ENCODE measurements around the gene MYO7B. TPM values are rescaled to one million over a fixed set of nuclear protein-coding genes. Genes with fewer than 3 reads are reported as not detected.

Gene MYO7B
- total RNA-seq, 2 experiments from 2014 or later, result 0.65 to 1.2 TPM

DNA sequence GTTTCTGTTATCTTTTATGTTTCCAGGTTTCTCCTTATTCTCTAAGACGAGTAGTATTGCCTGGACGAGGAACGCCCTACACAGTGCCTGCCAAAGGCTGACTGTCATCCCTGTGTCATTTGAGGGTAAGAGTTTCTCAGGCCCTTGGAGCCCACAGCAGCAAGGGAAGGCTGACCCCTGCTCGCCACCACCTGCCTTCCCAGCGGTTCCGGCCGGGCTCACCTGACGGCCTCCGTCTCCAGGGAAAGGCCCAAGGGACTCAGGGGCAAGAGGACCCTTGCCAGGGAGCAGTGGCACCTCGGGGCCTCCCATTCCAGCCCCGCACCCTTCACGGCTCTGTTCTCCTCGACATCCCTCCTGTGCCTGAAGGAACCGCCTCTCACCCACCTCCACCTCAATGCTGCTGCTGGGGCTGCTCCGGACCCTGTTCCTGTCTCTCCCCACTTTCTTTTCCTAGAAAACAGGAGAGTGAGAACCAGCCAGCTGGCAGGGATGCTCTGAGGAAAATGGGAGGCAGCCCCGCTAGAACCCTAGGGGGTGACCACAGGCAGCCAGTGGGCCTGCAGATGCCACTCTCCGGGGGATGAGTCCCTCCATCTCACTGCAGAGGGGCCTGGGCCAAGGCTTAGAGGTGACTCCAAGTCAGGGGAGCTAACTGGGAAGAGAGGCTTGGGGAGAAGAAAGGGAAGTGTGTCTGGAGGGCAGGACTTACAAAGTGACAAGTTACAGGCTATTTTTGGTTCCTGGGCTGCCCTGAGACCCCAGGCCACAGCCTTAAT is 138.0 kb downstream of the MYO7B start:
- DNase-seq (no peak), ATAC-seq (no peak)
- CTCF ChIA-PET, result interaction anchor here (1.3 to 3.9 kb wide), 2 partner anchors 82 to 83 kb away, joined by 6 to 18 read pairs; no protein-coding TSS in a partner anchor
- Mint-ChIP-seq H3K9me3 (no peaks in the 10 kb centered on the region), H3K27ac (no peak overlapping the region), H3K4me1 (ENCODE audit: low read depth) (peaks cover 6% of the 10 kb centered on the region), H3K36me3 (ENCODE audit: low read depth) (no peaks in the 10 kb centered on the region), H3K4me3 (no peak overlapping the region), H3K27me3 (peaks cover 54% of the 10 kb centered on the region)
- intact Hi-C loops (cut with micrococcal nuclease), result no loop called here
- no peak for TF ChIP-seq CTCF (IDR thresholded peaks at IDR 0.05)
- POLR2A ChIA-PET, result no interaction called here

DNA sequence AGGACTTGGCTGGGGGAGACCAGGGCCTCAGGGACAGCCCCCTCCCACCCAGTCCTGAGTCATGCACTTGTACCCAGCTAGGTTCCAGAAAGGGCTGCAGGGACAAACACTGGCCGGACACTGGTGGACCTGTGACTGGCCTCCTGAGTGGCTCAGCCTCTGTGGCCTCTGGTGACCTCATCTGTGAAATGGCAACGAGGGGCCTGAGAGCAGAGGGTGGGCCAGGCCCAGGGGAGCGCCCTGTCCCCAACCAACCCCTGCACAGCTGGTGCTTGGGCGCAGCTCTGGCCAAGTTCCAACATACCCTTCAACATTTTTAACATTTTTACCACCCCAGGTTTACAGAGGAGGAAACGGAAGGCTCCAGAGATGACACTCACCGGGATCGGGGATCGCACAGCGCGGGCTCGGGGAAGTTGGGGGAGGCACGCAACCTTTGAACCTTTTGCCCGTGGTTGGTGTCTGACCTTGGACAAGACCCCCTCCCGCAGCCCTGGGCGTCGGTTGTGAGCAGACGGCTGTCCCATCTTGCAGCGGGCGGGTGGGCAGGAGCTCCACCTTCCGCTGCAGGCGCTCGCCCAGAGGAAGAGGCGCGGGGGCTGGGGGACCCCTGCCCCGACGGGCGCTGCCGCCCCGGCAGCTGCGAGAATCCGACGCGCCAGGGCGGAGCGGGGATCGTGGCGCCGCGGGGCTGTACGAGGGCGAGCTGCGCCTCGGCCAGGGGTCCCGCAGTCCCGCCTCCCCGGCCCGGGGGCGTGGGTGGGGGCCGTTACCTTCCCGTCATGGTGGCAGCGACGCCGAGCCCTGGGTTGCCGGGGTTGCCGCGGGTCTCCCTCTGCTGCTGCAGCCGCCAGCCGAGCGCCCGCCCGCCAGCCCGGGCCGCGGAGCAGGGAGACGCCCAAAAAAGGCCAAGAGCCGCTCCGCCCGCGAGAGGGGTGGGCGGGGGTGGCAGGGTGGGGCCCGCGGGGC is 139.0 kb downstream of the MYO7B start:
- ATAC-seq (peak; percentile 63), DNase-seq (peak; percentile 37)
- POLR2A ChIA-PET, result interaction anchor here (1.1 kb wide), 1 partner anchor 29 kb away, joined by 3 read pairs; no protein-coding TSS in a partner anchor
- peak overlapping the region; percentile 57 for H3K4me3 Mint-ChIP-seq
- intact Hi-C loops (cut with micrococcal nuclease), result no loop called here
- CTCF ChIA-PET, result interaction anchor here (1.9 to 3.9 kb wide), 4 partner anchors 21 to 477 kb away, joined by 5 to 18 read pairs (median 8); no protein-coding TSS in a partner anchor
- H3K36me3 Mint-ChIP-seq (ENCODE audit: low read depth), result no peaks in the 10 kb centered on the region
- no peaks in the 10 kb centered on the region for H3K9me3 Mint-ChIP-seq
- peaks cover 6% of the 10 kb centered on the region for H3K4me1 Mint-ChIP-seq (ENCODE audit: low read depth)
- H3K27me3 Mint-ChIP-seq, result peaks cover 48% of the 10 kb centered on the region
- no peak overlapping the region for H3K27ac Mint-ChIP-seq
- TF ChIP-seq CTCF (IDR thresholded peaks at IDR 0.05), result no peak

- no peaks in the 10 kb centered on the region for H3K36me3 Mint-ChIP-seq (ENCODE audit: low read depth)
- no peaks in the 10 kb centered on the region for H3K9me3 Mint-ChIP-seq
- H3K4me1 Mint-ChIP-seq (ENCODE audit: low read depth), result peaks cover 6% of the 10 kb centered on the region
- intact Hi-C loops (cut with micrococcal nuclease), result no loop called here
- peaks cover 42% of the 10 kb centered on the region for H3K27me3 Mint-ChIP-seq
- H3K4me3 Mint-ChIP-seq, result peak within 1 kb of the TSS; percentile 57
- ATAC-seq (no peak), DNase-seq (no peak)
- no peak within 1 kb of the TSS for H3K27ac Mint-ChIP-seq
- TF ChIP-seq CTCF (IDR thresholded peaks at IDR 0.05), result no peak
- CTCF ChIA-PET, result interaction anchor here (1.2 to 3.9 kb wide), 5 partner anchors 20 to 478 kb away, joined by 5 to 18 read pairs (median 7); no protein-coding TSS in a partner anchor
- POLR2A ChIA-PET, result interaction anchor here (1.0 to 1.1 kb wide), 2 partner anchors 28 to 137 kb away, joined by 3 to 5 read pairs; no protein-coding TSS in a partner anchor
These were observed 140.1 kb downstream of the MYO7B start, which contains the start of gene LIMS2 for GRCh38 chr2:127675331-127676261. TSS of gene LIMS2 (minus strand) at chr2:127675530. CDS start at chr2:127675024, 506 bp downstream.

GRCh38 chr2:127676906-127677305 is 141.4 kb downstream of the MYO7B start:
- ChIA-PET POLR2A (interaction anchor here (1.0 kb wide), 1 partner anchor 135 kb away, joined by 5 read pairs; no protein-coding TSS in a partner anchor), CTCF (interaction anchor here (0.9 to 3.9 kb wide), 3 partner anchors 18 to 85 kb away, joined by 3 to 18 read pairs (median 11); no protein-coding TSS in a partner anchor)
- Mint-ChIP-seq H3K27me3 (peaks cover 40% of the 10 kb centered on the region), H3K36me3 (ENCODE audit: low read depth) (no peaks in the 10 kb centered on the region), H3K9me3 (no peaks in the 10 kb centered on the region), H3K4me1 (ENCODE audit: low read depth) (peaks cover 6% of the 10 kb centered on the region), H3K4me3 (no peak overlapping the region), H3K27ac (no peak overlapping the region)
- DNase-seq, result no peak
- no peak for TF ChIP-seq CTCF (IDR thresholded peaks at IDR 0.05)
- no peak for ATAC-seq
- intact Hi-C loops (cut with micrococcal nuclease), result no loop called here
